Activated CD4-positive, alpha-beta T cell treated with anti-CD3 and anti-CD28 coated beads for 1 hour (primary cell): ENCODE results near the gene SAPCD2.
"Not testable (repeated sequence)": the region's sequence is repeated elsewhere in the genome, so short reads cannot be mapped to it uniquely, and the experiment has no call there.

Experiments
- DNase-seq: peaks from one replicate; pipeline ENCODE4 v3.0.0-alpha.2; 2020

The SAPCD2 gene

GRCh38 chr9:137062798-137063197, 7.6 kb downstream of the SAPCD2 start:
- DNase-seq, result not testable (repeated sequence)

GRCh38 chr9:137062384-137062783, 8.0 kb downstream of the SAPCD2 start:
- no peak for DNase-seq

- no peak for DNase-seq
Measured at GRCh38 chr9:137058521-137059234, 11.7 kb downstream of the SAPCD2 start.

GRCh38 chr9:137057545-137057944, 12.8 kb downstream of the SAPCD2 start:
- DNase-seq, result no peak

- DNase-seq, result no peak
Measured at GRCh38 chr9:137056739-137057415, 13.5 kb downstream of the SAPCD2 start.

GRCh38 chr9:137055385-137056364, 14.7 kb downstream of the SAPCD2 start:
- DNase-seq, result no peak

- no peak for DNase-seq
Measured at GRCh38 chr9:137054932-137055384, 15.4 kb downstream of the SAPCD2 start.

- DNase-seq, result no peak
Measured at GRCh38 chr9:137053944-137054931, 16.1 kb downstream of the SAPCD2 start, which contains the start of gene ENTPD2. TSS of gene ENTPD2 (minus strand) at chr9:137054061. CDS start at chr9:137053997, 64 bp downstream.

GRCh38 chr9:137052998-137053943, 17.1 kb downstream of the SAPCD2 start:
- no peak for DNase-seq

GRCh38 chr9:137052293-137052692, 18.1 kb downstream of the SAPCD2 start:
- DNase-seq, result no peak

- no peak for DNase-seq
Measured at GRCh38 chr9:137051145-137051724, 19.1 kb downstream of the SAPCD2 start.

- no peak for DNase-seq
Measured at GRCh38 chr9:137050570-137050969, 19.8 kb downstream of the SAPCD2 start.

- DNase-seq, result peak; percentile 33
Measured at GRCh38 chr9:137049544-137050449, 20.6 kb downstream of the SAPCD2 start.

- DNase-seq, result no peak
Measured at GRCh38 chr9:137048655-137049543, 21.5 kb downstream of the SAPCD2 start.

- peak; percentile 61 for DNase-seq
Measured at GRCh38 chr9:137046088-137046787, 24.1 kb downstream of the SAPCD2 start, which contains the start of gene NPDC1. TSS of gene NPDC1 (minus strand) at chr9:137046177. CDS start at chr9:137045989, 188 bp downstream.

GRCh38 chr9:137045294-137046087, 24.9 kb downstream of the SAPCD2 start:
- no peak for DNase-seq
